NCI-H510A treated with DMSO at 0.1 percent for 48 hours (cell line): ENCODE results near the gene RIOK1.
"Not testable (repeated sequence)": the region's sequence is repeated elsewhere in the genome, so short reads cannot be mapped to it uniquely, and the experiment has no call there.

Source experiments
- DNase-seq: peaks from one replicate; lab custom pipeline; 2025; lab: John Stamatoyannopoulos, UW

RIOK1 gene

DNA sequence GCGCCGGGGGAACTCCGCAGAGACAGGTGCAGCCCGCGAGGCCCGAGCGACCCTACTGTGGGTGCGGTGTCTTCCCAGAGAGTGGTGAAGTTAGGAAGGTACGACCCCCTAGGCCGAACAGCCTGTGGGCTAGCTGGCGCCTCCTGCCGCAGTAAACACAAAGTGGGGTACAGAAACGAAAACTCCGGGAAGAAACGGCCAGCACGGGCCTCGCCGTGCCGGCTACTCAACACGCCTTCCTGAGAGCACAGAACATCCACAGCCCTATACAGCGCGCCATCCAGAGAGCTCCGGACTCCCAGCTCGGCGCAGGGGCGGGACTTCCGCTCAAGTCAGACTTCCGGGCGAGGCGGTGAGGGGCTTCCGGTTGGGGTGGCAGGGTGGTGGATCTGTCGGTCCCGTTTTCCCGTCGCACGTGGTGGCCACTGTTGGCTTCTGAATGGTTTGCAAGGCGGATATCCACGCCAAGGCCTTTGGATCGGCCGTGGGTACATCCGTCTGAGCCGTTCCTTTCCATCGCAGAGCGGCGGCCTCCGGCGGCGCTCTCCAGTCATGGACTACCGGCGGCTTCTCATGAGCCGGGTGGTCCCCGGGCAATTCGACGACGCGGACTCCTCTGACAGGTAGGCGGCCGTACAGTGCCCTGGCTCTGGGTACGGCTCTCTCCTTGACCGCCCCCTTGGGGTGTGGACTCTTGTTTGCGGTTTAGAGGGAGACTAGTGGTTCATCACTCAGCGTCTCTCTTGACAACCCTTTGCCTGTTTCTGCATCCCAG lies at the start of gene RIOK1, which contains the start of gene CAGE1:
Gene RIOK1 (plus strand): TSS at position 358 of the 775 bp plus-strand sequence. CDS start 195 bp downstream, at position 553.
Gene CAGE1 (minus strand): TSS at position 292 of the 775 bp plus-strand sequence. CDS start 2,569 bp downstream, outside the sequence.
- peak; percentile 73 for DNase-seq

DNA sequence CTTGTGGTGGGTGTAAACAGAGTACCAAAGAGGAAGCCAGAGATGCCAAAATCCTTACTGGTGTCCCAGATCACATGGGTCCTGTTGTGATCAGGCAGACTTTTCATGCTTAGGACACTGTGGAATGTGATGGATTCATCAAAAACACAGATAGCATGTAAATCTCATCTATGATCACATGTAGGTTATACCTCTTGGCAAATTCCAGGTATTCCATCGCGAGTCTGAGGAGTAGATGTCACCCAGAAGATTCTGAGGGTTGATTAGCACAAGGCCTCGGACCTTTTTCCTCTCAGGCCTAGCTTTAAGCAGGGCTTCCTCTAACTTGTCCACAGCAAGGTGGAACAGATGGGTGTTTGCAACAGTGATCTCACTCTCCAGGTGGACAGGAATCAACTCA lies 48.3 kb upstream of the RIOK1 start:
- no peak for DNase-seq

DNA sequence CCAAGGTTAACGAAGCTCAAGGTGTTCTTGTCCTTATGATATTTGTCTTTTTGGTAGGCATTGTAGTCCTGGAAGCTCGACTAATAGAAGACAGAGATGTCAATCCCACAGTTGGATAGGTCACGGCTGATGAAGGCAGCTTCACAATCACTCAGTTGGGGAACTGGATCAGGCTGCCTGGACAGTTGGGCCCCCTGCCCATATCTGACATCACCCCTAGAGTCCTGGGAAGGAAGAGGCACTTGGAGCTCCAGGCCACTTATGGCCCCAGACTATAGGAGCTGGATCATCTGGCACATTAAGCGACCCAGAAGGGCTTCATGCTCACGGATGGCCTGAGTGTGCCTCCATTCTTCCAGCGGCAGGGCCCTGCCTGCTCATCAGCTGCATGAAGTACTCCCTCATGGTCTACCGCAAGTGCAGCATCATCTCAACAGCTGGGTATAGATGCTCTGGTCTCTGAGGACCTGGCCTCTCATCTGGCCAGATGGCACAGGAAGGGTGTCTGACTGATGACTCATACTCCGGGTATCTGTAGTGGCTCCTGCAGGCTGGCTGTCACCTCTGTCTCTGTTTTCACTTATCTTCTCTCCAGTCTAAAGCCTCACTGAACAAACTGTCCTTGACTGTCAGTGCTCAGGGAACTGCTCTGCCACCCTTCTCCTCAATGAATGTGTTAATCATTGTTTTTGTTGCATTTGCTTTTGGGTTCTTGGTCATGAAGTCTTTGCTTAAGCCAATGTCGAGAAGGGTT lies 47.4 kb upstream of the RIOK1 start:
- DNase-seq: peak; percentile 69

DNA sequence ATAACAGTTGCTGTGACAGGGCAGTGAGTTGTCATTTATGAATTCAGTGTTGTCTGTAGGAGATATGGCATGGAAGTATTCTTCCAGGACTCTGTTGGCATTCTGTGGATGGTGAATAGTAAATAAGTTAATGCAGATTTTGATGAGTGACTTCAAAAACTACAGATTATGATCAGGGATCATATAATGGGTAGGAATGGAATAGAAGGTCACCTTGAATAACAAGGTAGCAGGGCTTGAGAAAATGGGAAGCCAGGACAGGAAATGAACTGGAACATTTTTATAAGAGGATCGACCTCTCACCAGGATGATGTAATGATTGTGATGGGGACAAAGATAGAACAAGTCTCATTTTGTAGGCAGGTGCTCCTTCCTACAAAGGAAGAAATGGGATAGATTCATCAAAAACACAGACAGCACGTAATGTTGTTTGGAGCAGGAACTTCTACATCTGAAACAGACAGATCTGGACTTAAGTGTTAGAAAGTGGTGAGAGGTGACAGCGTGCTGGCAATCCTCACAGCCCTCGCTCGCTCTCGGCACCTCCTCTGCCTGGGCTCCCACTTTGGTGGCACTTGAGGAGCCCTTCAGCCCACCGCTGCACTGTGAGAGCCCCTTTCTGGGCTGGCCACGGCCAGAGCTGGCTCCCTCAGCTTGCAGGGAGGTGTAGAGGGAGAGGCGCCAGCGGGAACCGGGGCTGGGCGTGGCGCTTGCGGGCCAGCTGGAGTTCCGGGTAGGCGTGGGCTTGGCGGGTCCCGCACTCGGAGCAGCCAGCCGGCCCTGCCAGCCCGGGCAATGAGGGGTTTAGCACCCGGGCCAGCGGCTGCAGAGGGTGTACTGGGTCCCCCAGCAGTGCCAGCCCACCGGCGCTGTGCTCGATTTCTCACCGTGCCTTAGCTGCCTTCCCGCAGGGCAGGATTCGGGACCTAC lies 45.8 kb upstream of the RIOK1 start:
- no peak for DNase-seq

DNA sequence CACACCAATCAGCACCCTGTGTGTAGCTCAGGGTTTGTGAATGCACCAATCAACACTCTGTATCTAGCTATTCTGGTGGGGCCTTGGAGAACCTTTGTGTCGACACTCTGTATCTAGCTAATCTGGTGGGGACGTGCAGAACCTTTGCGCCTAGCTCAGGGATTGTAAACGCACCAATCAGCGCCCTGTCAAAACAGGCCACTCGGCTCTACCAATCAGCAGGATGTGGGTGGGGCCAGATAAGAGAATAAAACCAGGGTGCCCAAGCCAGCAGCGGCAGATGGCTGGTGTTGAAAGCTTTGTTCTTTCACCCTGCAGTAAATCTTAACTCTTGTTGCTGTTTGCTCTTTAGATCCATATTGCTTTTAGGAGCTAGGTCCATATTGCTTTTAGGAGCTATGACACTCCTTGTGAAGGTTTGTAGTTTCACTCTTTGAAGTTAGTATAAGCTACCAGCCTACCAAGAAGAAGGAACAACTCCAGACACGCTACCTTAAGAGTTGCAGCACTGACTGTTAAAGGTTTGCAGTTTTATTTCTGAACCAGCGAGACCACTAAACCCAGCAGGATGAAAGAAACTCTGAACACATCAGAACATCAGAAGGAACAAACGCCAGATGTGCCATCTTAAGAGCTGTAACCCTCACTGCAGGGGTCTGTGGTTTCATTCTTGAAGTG lies 44.7 kb upstream of the RIOK1 start:
- DNase-seq: not testable (repeated sequence)

DNA sequence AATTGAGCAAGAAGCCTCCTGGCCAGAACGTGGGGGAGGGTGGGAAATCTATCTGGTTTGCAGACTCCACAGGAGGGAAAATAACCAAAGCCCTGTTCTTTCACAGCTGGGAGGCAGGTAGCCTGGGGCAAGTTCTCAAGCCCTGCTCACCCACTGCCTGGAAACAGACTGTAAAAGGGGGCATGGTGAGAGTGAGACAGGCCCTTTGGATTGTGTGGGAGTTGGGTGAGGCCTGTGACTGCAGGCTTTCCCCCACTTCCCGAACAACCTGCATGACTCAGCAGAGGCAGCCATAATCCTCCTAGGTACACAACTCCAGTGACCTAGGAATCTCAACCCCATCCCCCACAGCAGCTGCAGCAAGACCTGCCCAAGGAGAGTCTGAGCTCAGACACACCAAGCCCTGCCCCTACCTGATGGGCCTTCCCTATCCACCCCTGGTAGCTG lies 42.0 kb upstream of the RIOK1 start:
- DNase-seq: not testable (repeated sequence)

DNA sequence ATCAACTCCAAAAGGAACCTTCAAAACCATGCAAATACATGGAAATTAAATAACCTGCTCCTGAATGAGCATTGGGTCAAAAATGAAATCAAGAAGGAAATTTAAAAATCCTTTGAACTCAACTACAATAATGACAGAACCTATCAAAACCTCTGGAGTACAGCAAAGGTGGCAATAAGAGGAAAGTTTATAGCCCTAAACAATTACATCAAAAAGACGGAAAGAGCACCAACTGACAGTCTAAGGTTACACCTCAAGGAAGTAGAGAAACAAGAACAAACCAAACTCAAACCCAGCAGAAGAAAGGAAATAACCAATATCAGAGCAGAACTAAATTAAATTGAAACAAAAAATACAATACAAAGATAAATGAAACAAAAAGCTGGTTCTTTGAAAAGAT lies 39.0 kb upstream of the RIOK1 start:
- DNase-seq: not testable (repeated sequence)

DNA sequence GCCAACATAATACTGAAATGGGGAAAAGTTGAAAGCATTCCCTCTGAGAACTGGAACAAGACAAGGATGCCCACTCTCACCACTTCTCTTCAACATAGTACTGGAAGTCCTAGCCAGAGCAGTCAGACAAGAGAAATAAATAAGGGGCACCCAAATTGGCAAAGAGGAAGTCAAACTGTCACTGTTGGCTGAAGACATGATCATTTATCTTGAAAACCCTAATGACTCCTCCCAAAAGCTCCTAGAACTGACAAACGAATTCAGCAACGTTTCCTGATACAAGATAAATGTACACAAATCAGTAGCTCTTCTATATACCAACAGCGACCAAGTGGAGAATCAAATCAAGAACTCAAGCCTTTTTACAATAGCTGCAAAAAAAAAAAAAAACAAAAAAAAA lies 37.7 kb upstream of the RIOK1 start:
- DNase-seq: not testable (repeated sequence)

DNA sequence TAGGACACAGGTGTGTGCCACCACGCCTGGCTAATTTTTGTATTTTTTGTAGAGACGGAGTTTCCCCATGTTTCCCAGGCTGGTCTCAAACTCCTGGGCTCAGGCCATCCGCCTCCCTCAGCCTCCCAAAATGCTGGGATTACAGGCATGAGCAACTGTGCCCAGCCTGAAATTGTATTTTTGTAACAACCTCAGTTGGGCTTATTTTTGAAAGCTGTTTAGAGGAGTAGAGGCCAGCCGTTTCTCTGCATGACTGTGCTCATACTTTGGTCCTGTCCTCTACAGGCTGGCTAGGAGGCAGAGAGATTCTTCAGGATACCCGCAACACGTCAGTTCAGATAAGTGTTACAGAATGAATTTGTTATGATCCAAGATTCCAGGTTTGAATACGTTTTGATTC lies 22.2 kb upstream of the RIOK1 start:
- no peak for DNase-seq

DNA sequence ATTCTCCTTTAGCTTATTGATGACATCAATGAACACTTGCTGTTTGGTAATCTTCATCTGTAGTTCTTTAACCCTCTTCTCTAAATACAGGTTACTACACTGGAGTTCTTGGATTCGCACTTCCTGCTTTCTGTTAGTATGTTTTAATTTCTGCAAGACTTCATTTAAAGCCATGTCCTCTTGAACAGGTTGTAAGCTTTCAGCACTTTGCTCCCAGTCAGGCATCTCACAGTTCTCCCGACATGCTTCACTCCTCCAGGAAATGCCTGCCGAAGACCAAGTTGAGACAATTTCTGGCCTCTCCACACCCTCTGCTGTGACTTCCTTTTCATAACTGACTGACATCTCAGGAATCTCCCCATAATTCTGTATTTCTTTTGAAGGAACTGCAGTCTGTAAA lies 15.9 kb upstream of the RIOK1 start:
- DNase-seq: no peak

DNA sequence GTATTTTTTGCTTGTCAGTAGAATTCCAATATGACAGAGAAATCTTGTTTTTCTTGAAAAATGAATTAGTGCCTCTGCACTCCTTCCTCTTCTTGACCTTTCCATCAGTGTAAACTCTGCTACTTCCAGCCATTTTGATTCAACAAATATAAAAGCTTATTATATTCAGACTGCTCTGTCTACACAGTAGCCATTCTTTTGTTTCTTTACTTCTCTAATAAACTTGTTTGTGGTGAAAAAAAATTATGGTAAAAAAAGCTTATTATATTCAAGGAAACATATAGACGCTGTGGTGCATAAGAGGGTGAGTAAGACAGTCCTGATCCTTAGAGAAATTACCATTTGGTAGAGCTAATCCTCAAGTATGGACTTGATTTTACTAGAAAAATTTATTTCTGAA lies 11.6 kb upstream of the RIOK1 start:
- no peak for DNase-seq

DNA sequence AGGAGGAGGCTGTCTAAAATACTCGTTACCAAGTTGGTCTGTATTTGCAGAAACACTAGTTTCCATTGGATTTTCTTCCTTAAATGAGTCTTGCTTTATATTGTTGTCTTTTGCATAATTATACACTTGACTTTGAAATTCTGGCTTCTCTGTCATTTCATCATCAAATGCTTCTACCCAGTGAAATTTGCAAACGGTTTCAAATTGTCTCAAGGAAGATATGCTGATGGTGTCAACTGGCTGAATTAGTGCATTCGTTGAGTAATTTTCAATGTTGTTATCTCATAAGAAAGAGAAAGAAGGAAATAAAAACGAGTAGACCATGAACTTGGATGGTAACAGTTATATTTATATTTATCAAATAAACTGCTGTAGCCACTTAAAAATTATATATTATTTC lies 10.9 kb upstream of the RIOK1 start:
- no peak for DNase-seq

DNA sequence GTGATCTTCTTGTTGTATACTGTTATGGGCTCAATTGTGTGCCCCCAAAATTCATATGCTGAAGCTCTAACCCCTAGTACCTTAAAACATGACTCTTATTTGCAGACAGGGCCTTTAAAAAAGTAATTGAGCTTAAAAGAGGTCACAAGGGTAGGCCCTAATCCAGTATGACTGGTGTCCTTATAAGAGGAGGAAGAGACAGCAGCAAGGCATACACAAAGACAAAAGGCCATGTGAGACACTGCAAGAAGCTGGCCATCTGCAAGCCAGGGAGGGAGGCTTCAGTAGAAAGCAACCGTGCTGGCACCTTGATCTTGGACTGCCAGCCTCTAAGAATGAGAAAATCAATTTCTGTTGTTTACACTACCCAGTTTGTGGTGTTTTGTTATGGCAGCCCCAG lies 8.5 kb upstream of the RIOK1 start:
- no peak for DNase-seq

DNA sequence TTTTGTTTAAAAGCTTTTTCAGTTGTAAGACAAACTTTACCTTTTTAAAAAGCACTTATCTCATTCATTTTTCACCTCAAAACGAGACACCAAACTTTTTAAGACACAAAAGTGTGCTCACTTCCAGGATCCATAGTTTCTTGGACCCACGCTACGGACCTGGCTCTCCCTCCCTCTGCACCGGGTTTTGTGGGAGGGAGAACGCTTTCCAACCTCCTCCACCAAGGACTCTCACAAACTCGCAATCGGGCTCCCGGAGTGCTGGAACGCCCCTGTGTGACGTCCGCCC lies 502 bp upstream of the RIOK1 start:
- no peak for DNase-seq

DNA sequence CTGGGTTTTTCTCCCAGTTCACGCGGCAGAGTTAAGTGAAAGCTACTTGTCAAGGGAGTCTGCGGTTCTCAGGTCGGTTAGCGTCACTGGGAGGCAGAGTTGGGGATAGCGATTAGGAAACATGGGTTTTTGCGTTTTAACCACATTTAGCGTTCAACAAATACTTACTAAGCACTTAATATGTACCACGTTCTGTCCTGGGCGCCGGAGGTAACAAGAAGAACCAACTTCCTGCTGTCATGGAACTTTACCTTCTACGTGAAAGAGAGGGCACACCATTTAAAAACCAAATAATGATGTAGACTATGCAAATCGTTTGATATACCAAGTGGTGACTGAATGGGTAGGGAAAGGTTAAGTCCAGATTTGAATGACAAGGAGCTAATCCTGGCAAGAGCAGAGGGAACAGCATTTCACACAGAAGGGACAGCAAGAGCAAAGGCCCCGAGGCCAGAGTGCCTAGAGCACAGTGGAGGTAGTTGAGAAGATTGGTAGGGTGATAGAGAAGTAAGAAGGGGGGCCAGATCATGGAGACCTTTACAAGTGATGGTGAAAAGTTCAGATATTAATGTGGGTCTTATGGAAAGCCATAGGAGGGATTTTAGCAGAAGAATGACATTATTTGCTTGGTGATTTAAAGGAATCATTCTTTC lies 744 bp downstream of the RIOK1 start:
- DNase-seq: no peak

DNA sequence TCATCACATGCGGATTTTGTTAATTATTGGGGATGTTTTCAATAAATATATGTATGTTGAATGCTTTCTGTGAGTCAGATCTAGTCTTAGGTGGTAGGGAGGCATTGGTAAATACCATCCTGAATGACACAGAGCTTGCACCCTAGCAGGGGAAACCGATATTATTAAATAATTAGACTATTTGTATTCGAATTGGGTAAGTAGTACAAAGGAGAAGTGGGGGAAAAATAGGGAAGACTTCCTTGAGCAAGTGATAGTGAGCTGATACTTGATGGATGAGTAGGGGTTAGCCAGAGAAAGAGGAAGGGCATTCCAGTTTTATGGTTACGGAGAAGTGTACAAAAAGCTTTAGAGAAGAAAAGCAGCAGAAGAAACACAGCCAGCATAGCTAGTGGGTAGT lies 1.5 kb downstream of the RIOK1 start:
- no peak for DNase-seq

DNA sequence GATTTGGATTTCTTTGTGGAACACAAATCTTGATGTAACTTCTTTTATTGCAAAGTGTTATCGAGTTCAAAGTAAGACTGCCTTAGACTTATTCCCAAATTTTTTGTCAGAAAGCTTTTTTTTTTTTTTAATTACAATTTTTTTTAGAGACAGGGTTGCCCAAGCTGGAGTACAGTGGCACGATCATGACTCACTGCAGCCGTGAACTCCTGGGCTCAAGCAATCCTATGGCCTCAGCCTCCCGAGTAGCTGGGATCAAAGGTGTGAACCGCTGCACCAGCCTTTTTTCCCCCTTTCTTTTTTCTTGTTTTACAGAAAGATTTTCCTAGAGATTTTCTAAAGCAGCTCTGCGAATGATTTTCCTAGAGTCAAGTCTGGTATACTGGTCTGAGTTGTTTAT lies 2.8 kb downstream of the RIOK1 start:
- no peak for DNase-seq

DNA sequence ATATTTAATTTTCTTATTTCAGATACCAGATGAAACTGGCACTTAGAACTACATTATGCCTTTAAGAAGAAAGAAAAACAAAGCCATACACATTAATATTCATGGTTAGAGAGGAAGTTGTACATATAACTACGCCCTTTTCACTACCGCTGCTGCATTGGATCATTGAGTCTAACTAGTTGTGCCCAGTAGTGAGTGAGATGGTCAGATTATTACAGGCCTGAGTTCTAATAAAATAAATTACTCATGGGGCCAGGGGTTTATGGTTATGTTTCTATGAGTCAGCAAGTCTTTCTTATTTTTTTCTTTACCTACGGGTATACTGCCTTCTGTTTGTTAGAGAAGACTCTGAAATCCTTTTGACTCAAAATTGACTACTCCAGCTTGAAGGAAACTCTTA lies 11.5 kb downstream of the RIOK1 start:
- DNase-seq: no peak

DNA sequence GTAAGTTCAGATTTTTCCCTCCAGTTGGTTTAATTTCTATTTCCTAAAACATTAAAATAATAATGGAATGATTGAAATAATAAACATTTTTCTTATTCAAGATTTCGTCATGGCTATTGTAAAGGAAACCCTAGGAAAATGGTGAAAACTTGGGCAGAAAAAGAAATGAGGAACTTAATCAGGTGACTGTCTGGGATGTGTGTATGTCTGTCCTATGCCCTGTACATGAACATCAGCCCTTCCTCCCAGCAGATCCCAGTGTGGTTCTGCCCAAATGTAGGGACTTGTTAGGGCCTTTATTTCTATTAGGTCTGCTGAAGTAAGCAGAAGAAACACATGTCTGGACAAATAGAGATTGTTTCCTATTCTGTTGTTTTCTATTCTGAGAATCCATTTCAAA lies 13.1 kb downstream of the RIOK1 start:
- DNase-seq: no peak

DNA sequence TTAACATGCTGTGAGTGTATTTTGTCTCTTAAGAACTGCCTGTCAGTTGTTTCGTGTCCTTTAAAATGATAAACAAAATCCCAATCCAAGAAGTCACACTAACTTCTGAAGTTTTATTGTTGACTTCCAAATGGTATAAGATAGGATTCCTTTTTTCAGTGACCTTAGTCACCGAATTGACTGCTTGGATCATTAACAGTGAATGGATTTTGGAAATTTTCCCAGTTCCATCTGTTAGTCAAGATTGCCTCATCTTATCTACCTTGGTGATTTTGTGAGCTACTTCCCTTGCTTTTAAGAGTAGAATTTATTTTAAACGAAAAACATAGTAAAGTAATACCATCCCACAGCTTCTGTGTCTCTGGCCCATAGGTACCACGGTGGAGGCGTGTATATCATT lies 14.9 kb downstream of the RIOK1 start:
- DNase-seq: no peak

DNA sequence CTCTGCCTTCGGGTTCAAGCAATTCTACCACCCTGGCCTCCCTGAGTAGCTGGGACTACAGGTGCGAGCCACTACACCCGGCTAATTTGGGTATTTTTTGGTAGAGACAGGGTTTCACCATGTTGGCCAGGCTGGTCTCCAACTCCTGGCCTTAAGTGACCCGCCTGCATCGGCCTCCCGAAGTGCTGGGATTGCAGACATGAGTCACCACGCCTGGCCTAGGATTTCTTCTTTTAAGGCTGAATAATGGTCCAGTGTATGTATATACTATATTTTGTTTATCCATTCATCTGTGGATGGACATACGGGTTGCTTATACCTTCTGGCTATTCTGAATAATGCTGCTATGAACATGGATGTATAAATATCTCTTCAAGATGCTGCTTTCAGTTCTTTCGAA lies 17.1 kb downstream of the RIOK1 start:
- DNase-seq: no peak
